GM18867 (cell line): ENCODE results near the gene FXYD7.
"Not testable (repeated sequence)": the region's sequence is repeated elsewhere in the genome, so short reads cannot be mapped to it uniquely, and the experiment has no call there.

ENCODE experiments used
- ATAC-seq: cut with Tn5 transposase; IDR thresholded peaks from one replicate; pipeline ENCODE4 v1.9.1; 2021; ENCODE audit warnings: mild to moderate bottlenecking, moderate library complexity; ENCODE audit not compliant: unreplicated experiment

Gene FXYD7

DNA sequence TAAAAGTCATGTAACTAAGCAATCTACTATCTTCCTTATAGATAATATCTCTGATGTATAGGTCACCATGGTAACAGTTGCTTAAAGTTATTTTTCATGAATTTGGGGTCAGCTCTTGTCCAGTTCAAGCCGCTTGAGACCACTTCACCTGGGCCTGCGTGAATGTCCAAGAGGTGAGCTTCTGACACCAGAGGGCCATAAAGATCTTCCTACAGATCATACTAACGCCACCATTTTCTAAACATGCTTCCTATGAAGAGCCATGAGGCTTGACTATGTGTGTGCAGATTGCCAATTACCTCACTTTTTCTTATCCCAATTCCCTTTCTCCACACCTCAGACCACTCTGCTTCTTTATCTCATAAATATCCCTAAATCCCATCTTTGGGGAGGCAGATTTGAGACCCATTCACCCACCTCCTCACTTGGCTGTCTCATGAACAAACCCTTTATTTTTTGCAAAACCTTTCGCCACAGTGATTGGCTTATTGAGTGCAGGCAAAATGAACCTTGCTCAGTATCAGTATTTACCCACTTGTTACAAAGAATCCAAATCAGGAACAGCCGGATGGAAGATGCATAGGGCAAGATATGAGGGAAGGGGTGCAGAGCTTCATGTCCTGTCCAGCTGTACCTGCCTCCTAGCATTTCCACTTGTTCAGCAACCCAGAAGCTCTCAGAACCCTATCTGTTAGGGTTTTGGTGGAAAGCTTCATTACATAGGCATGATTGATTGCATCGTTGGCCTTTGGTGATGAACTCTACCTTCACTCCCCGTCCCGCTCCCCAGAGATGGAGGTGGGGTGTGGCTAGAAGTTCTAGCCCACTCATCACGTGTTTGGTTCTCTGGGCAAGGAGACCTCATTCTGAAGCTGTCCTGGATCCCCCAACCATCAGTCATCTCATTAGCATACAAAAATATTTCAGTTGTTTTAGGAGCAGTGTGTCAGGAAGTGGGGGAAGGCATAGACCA, 51.2 kb downstream of the FXYD7 start:
- ATAC-seq: no peak

DNA sequence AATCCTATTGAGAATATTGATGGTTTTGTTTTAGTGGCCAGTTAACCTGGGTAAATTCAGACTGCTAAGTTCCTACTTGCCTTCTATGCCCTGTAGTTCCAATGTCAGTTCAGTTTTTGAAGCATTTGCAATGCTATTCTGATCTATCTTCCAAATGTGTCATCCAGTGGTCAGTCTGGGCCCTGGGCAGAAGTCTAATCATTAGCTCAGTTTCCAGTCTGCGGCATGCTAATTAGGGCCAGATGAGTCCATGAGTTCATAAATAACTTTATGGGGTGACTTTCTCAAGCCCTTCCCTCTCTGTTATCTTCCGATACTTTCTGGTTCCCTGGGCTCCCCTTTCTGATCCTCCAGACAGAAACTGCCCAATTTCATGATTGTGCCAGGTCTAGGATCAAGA, 52.8 kb downstream of the FXYD7 start:
- ATAC-seq: no peak

DNA sequence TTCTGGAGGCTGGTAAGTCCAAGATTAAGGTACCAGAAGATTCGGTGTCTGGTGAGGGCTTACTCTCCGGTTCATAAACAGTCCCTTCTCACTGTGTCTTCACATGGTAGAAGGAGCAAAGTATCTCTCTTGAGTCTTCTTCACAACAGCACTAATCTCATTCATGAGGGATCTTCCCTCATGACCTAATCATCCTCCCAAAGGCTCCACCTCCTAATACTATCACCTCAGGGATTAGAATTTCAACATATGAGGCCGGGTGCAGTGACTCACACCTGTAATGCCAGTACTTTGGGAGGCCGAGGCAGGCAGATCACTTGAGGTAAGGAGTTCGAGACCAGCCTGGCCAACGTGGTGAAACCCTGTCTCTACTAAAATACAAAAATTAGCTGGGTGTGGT, 53.8 kb downstream of the FXYD7 start:
- ATAC-seq: not testable (repeated sequence)

DNA sequence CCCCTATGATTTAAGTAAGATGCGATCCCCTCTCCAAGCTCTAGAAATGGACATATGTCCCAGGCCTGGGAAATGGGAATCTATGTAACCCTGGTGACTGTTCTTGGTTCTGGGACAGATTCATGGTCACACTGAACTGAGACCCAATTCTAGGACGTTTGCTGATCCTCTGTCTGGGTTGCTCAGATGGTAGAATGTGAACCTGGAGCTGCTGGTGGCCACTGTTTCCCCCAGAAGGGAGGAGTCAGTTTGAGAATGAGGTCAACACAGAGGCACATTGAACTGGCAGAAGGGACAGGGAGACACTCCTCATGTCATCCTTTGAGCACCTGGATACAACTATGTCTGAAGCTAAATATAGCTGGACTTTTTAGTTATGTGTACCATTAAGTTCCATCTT, 56.4 kb downstream of the FXYD7 start:
- no peak for ATAC-seq

DNA sequence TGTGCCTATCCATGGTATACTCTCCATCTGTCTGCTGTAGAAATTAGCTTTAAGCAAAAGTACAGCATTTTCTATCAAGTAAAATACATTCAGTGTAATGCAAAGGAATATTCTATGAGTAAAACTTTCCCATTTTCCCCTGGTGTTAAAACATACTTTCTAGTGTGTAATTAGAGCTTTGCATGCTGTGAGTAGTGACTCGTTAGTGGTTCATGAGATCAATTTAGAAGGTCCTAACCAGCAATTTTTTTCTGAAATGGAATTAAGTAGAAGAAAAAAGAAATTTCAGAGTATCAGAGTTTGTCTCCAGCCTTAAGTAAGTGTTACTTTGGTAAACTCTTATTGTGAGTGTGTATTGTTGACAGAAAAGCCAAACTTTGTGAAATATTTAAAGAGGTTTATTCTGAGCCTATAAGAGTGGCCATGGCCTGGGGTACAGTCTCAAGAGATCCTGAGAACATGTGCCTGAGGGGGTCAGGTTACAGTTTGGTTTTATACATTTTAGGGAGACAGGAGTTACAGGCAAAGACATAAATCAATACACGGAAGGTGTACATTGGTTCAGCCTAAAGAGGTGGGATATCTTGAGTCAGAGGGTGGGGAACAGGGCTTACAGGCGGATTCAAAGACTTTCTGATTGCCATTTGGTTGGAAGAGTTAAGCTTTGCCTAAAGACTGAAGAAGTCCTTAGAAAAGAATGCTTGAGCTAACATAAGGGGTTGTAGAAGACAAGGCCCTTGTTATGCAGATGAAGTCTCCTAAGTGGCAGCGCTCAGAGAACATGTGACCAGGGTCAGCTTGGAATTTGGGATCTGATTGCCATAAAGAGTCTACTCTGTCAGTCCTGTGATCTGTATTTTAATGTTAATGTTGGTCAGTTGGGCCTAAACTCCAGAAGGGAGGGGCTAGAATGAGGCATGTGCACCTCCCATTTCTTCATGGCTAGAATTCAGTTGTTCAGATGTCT, 60.0 kb downstream of the FXYD7 start:
- ATAC-seq: no peak
